ENCODE data around the gene PTP4A1. TPM values are rescaled to one million over a fixed set of nuclear protein-coding genes. Genes with fewer than 3 reads are reported as not detected.

Gene PTP4A1
- total and polyA plus RNA-seq, 2 of the 13 experiments (the other 11 are each of a cell fraction or from before 2014, with no cell fraction given): 141 to 376 TPM

- peak; percentile 59; the same call in 1 of the 2 replicates for TF ChIP-seq ZBTB7A (CRISPR knock-in tag; IDR thresholded peaks at IDR 0.05)
- TF ChIP-seq DNMT1 (CRISPR knock-in tag; IDR thresholded peaks at IDR 0.05): peak; percentile 72
- TF ChIP-seq TSC22D2 (CRISPR knock-in tag; IDR thresholded peaks at IDR 0.05; ENCODE audit: borderline replicate concordance): peak; percentile 30; the same call in 1 of the 2 replicates
- no peak; the same call in 1 of the 2 replicates for TF ChIP-seq ZNF724P (CRISPR knock-in tag; IDR thresholded peaks at IDR 0.05; ENCODE audit: borderline replicate concordance)
- TF ChIP-seq ARHGAP35 (CRISPR knock-in tag; IDR thresholded peaks at IDR 0.05; ENCODE audit: borderline replicate concordance): no peak
- no peak for TF ChIP-seq SOX6 (IDR thresholded peaks at IDR 0.05)
- TF ChIP-seq SOX6 (CRISPR knock-in tag; IDR thresholded peaks at IDR 0.05): peak; percentile 73
- TF ChIP-seq ZNF691 (CRISPR knock-in tag; IDR thresholded peaks at IDR 0.05; ENCODE audit: borderline replicate concordance, low read depth): peak; percentile 75; the same call in 1 of the 2 replicates
- TF ChIP-seq ZFP91 (CRISPR knock-in tag; IDR thresholded peaks at IDR 0.05; ENCODE audit: borderline replicate concordance): peak; percentile 73
- peak; percentile 48; the same call in 1 of the 2 replicates for TF ChIP-seq THAP8 (CRISPR knock-in tag; IDR thresholded peaks at IDR 0.05; ENCODE audit: borderline replicate concordance)
- peak; percentile 89; the same call in 1 of the 2 replicates for TF ChIP-seq ZNF574 (CRISPR knock-in tag; IDR thresholded peaks at IDR 0.05)
- 0 out of 2 replicates have a peak, but pooled peaks have one; percentile 75 for TF ChIP-seq SAFB2 (CRISPR knock-in tag; IDR thresholded peaks at IDR 0.05; ENCODE audit: borderline replicate concordance, low read depth)
- 0 out of 2 replicates have a peak, but pooled peaks have one; percentile 40 for TF ChIP-seq ZNF552 (CRISPR knock-in tag; IDR thresholded peaks at IDR 0.05; ENCODE audit: borderline replicate concordance)
- peak; percentile 91 for TF ChIP-seq ZNF605 (CRISPR knock-in tag; IDR thresholded peaks at IDR 0.05)
- peak; percentile 69; the same call in 1 of the 2 replicates for TF ChIP-seq ZNF441 (CRISPR knock-in tag; IDR thresholded peaks at IDR 0.05; ENCODE audit: borderline replicate concordance)
- TF ChIP-seq ZNF503 (CRISPR knock-in tag; IDR thresholded peaks at IDR 0.05): 0 out of 2 replicates have a peak, but pooled peaks have one; percentile 39
- TF ChIP-seq TBP (CRISPR knock-in tag; IDR thresholded peaks at IDR 0.05): no peak; the same call in 1 of the 2 replicates
- TF ChIP-seq ZSCAN20 (CRISPR knock-in tag; IDR thresholded peaks at IDR 0.05; ENCODE audit: borderline replicate concordance): peak; percentile 88; the same call in 1 of the 2 replicates
- TF ChIP-seq AKAP8 (CRISPR knock-in tag; IDR thresholded peaks at IDR 0.05): peak; percentile 99
- TF ChIP-seq TOPORS (CRISPR knock-in tag; IDR thresholded peaks at IDR 0.05): peak; percentile 82; the same call in 1 of the 2 replicates
Observed at GRCh38 chr6:63573076-63573898, 1.0 kb downstream of the PTP4A1 start (continued).
